Uterus (tissue), 4 donors: Measurements from ENCODE around the gene ANKRD52. TPM values are rescaled to one million over a fixed set of nuclear protein-coding genes. Genes with fewer than 3 reads are reported as not detected.

ENCODE experiments used
- DNase-seq, 2 donors: peaks; one replicate each; pipeline ENCODE4 v3.0.0-alpha.2; 2019 to 2020
- H3K27ac ChIP-seq, 2 donors: fragments of 200-600 bp; sonication (generic); 1 replicate in 1 of 2; 2 replicates in 1 of 2; pipeline ENCODE4 v1.5.1; 2016 to 2018
- H3K27me3 ChIP-seq, 2 donors: fragments of 200-600 bp; sonication (generic); one replicate each; pipeline ENCODE4 v1.5.1; 2018 to 2019; ENCODE audit warnings: control low read depth in 1 of 2
- H3K36me3 ChIP-seq, 2 donors: fragments of 200-600 bp; sonication (generic); one replicate each; pipeline ENCODE4 v1.5.1; 2019; ENCODE audit warnings: control low read depth in 1 of 2
- H3K4me1 ChIP-seq, 2 donors: fragments of 200-600 bp; sonication (generic); one replicate each; pipeline ENCODE4 v1.5.1; 2018 to 2019; ENCODE audit warnings: control low read depth in 1 of 2
- H3K4me3 ChIP-seq, 2 donors: fragments of 200-600 bp; sonication (generic); 1 replicate in 1 of 2; 2 replicates in 1 of 2; pipeline ENCODE4 v1.5.1; 2018 to 2019; ENCODE audit warnings: mild to moderate bottlenecking in 1 of 2
- H3K9me3 ChIP-seq, 2 donors: fragments of 200-600 bp; sonication (generic); one replicate each; pipeline ENCODE4 v1.5.1; 2019; ENCODE audit warnings: control low read depth in 1 of 2
- CTCF ChIP-seq, 4 experiments: fragments of 200-600 bp in 2 of 4; fragments of 450-650 bp in 2 of 4; sonication (generic) in 2 of 4; IDR thresholded peaks; one replicate each; pipeline ENCODE4 v1.5.1; 2016 to 2019; ENCODE audit warnings: antibody characterized with exemption in 4 of 4, mild to moderate bottlenecking in 2 of 4, moderate library complexity in 1 of 4
- POLR2A ChIP-seq, 2 donors: fragments of 450-650 bp; IDR thresholded peaks; one replicate each; pipeline ENCODE4 v1.6.1; 2016; ENCODE audit warnings: antibody characterized with exemption in 2 of 2, mild to moderate bottlenecking in 1 of 2, moderate library complexity in 1 of 2
- intact Hi-C: fragments of 100-400 bp; cut with DNase I; formaldehyde crosslinking; loops from one replicate; pipeline ENCODE4 v1.15.1; 2023; ENCODE audit warnings: low total_unique reads
- total RNA-seq, 4 donors: library from RNA; depleted of rRNA in 3 of 4; stranded (reverse); fragments of >200 nt in 3 of 4; gene quantifications; one replicate each; pipeline versions ENCODE4 v1.1.0 to v1.2.4, GENCODE V29; 2014 to 2023
- donor health status: DM: yes; HTN: yes; CAD: no.

ANKRD52 gene
- total RNA-seq, 4 donors from 2014 or later, result 0.88 to 35.4 (median 15.5) TPM

GRCh38 chr12:56221232-56221756, 36.9 kb downstream of the ANKRD52 start:
- peaks cover 8% of the 10 kb centered on the region in 2 donors for H3K4me1 ChIP-seq
- H3K4me3 ChIP-seq, result peak overlapping the region; percentile 74 to 77
- H3K27ac ChIP-seq, result peak overlapping the region; percentile 98 to 99
- intact Hi-C loops, result loop anchor here (5.0 kb wide), 1 partner anchor 104 kb away; the partner anchor contains the start of genes RPL41 and ZC3H10
- no peaks in the 10 kb centered on the region for H3K36me3 ChIP-seq
- no peaks in the 10 kb centered on the region for H3K9me3 ChIP-seq
- TF ChIP-seq POLR2A (IDR thresholded peaks at IDR 0.05) (no peak), CTCF (IDR thresholded peaks at IDR 0.05) (no peak)
- DNase-seq, result peak; percentile 62 to 70
- H3K27me3 ChIP-seq, result no peaks in the 10 kb centered on the region

- peaks cover 8% of the 10 kb centered on the region in 2 donors for H3K4me1 ChIP-seq
Measured at GRCh38 chr12:56220611-56221231, 37.5 kb downstream of the ANKRD52 start.

GRCh38 chr12:56219840-56220239, 38.3 kb downstream of the ANKRD52 start:
- H3K27ac ChIP-seq, result peak overlapping the region; percentile 98 to 99
- no peaks in the 10 kb centered on the region for H3K36me3 ChIP-seq
- H3K4me1 ChIP-seq, result peaks cover 8% of the 10 kb centered on the region in 2 donors
- H3K4me3 ChIP-seq, result no peak overlapping the region
- no peak for TF ChIP-seq CTCF (IDR thresholded peaks at IDR 0.05)
- no peak for TF ChIP-seq POLR2A (IDR thresholded peaks at IDR 0.05)
- H3K9me3 ChIP-seq, result no peaks in the 10 kb centered on the region
- intact Hi-C loops, result loop anchor here (5.0 kb wide), 1 partner anchor 103 kb away; the partner anchor contains the start of genes RPL41 and ZC3H10
- no peaks in the 10 kb centered on the region for H3K27me3 ChIP-seq
- DNase-seq, result no peak

More at GRCh38 chr12:56220611-56221231, 37.5 kb downstream of the ANKRD52 start:
- Histone ChIP-seq H3K36me3 (no peaks in the 10 kb centered on the region), H3K4me3 (peak overlapping the region; percentile 74 to 77), H3K9me3 (no peaks in the 10 kb centered on the region), H3K27me3 (no peaks in the 10 kb centered on the region), H3K27ac (peak overlapping the region; percentile 98 to 99)
- intact Hi-C loops, result loop anchor here (5.0 kb wide), 1 partner anchor 103 kb away; the partner anchor contains the start of genes RPL41 and ZC3H10
- no peak for TF ChIP-seq CTCF (IDR thresholded peaks at IDR 0.05)
- TF ChIP-seq POLR2A (IDR thresholded peaks at IDR 0.05), result no peak
- no peak for DNase-seq

- intact Hi-C loops, result no loop called here
- DNase-seq, result no peak
- Histone ChIP-seq H3K27me3 (no peaks in the 10 kb centered on the region), H3K4me3 (no peak overlapping the region), H3K27ac (no peak overlapping the region), H3K4me1 (peaks cover 0 to 8% of the 10 kb centered on the region in 2 donors), H3K36me3 (no peaks in the 10 kb centered on the region), H3K9me3 (no peaks in the 10 kb centered on the region)
- TF ChIP-seq CTCF (IDR thresholded peaks at IDR 0.05) (no peak), POLR2A (IDR thresholded peaks at IDR 0.05) (no peak)
Measured at GRCh38 chr12:56216461-56216860, 41.7 kb downstream of the ANKRD52 start.

GRCh38 chr12:56213878-56214277, 44.3 kb downstream of the ANKRD52 start:
- Histone ChIP-seq H3K4me1 (no peaks in the 10 kb centered on the region), H3K36me3 (no peaks in the 10 kb centered on the region), H3K27me3 (no peaks in the 10 kb centered on the region), H3K27ac (no peak overlapping the region), H3K4me3 (no peak overlapping the region), H3K9me3 (no peaks in the 10 kb centered on the region)
- TF ChIP-seq CTCF (IDR thresholded peaks at IDR 0.05) (no peak), POLR2A (IDR thresholded peaks at IDR 0.05) (no peak)
- no peak for DNase-seq
- intact Hi-C loops, result no loop called here
